22Rv1 (cell line): Measurements from ENCODE around the gene RBM33.

Source experiments
- ZFX ChIP-seq: fragments of 450-650 bp; IDR thresholded peaks from 2 replicates; pipeline ENCODE4 v1.6.1; 2017; ENCODE audit warnings: antibody characterized with exemption, borderline replicate concordance
- TF ChIP-seq, protein P1 (sequence below): fragments of 450-650 bp; IDR thresholded peaks from 2 replicates; pipeline ENCODE4 v1.5.1; 2017; ENCODE audit warnings: mild to moderate bottlenecking

DNA sequence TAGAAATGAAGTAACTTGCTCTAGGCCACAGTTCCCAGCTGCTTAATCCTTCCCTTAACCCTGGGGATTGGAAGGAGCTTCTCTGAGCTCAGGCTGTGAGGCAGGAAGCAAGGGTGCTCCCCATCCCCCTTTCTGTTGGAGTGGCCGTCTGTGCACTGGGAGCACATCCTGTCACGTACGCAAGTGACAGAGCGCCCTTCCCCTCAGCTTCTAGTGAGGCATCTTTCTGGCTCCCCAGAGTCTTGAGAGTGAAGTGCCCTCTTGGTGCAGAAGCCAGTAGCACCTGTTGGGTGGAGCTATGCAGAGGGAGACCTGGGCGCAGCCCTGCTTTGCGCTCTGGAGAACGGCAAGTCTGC is 120.0 kb downstream of the RBM33 start:
- TF ChIP-seq, protein P1, sequence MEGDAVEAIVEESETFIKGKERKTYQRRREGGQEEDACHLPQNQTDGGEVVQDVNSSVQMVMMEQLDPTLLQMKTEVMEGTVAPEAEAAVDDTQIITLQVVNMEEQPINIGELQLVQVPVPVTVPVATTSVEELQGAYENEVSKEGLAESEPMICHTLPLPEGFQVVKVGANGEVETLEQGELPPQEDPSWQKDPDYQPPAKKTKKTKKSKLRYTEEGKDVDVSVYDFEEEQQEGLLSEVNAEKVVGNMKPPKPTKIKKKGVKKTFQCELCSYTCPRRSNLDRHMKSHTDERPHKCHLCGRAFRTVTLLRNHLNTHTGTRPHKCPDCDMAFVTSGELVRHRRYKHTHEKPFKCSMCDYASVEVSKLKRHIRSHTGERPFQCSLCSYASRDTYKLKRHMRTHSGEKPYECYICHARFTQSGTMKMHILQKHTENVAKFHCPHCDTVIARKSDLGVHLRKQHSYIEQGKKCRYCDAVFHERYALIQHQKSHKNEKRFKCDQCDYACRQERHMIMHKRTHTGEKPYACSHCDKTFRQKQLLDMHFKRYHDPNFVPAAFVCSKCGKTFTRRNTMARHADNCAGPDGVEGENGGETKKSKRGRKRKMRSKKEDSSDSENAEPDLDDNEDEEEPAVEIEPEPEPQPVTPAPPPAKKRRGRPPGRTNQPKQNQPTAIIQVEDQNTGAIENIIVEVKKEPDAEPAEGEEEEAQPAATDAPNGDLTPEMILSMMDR, result no peak
- no peak for TF ChIP-seq ZFX
